Measurements from ENCODE around the gene MAPK13.

DNA sequence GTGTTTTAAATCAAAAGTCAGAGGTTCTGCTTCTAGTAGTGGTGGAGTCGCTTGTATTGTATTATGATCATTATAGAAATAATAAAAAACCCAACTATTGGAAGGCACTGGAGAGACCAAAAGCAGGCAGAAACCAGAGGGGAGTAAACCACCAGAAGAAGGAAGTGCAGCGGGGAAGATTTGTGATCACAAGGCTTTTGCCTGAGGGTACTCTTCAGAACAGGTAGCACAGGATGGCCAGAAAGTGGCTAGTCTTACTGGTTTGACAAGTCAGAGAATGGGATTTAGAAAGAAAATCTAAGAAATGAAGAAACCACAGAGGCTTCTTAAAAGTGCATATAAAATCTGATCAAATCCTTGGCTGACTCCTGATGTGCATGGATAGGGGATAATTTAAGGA is 24.0 kb downstream of the MAPK13 start:
- TF ChIP-seq CTCF (conservative IDR thresholded peaks at IDR 0.05; ENCODE audit: low read length), result no peak
- no peak for TF ChIP-seq EZH2phosphoT487 (IDR thresholded peaks at IDR 0.05; ENCODE audit: borderline replicate concordance)
